GM18499 (cell line): Measurements from ENCODE around the gene THYN1.
A peak's percentile ranks its signal among the peaks of the same experiment; 100 is the strongest.

ENCODE experiments used
- ATAC-seq: cut with Tn5 transposase; IDR thresholded peaks from one replicate; pipeline ENCODE4 v1.9.1; 2021; ENCODE audit warnings: moderate number of reproducible peaks; ENCODE audit not compliant: insufficient read depth, unreplicated experiment

THYN1 gene

DNA sequence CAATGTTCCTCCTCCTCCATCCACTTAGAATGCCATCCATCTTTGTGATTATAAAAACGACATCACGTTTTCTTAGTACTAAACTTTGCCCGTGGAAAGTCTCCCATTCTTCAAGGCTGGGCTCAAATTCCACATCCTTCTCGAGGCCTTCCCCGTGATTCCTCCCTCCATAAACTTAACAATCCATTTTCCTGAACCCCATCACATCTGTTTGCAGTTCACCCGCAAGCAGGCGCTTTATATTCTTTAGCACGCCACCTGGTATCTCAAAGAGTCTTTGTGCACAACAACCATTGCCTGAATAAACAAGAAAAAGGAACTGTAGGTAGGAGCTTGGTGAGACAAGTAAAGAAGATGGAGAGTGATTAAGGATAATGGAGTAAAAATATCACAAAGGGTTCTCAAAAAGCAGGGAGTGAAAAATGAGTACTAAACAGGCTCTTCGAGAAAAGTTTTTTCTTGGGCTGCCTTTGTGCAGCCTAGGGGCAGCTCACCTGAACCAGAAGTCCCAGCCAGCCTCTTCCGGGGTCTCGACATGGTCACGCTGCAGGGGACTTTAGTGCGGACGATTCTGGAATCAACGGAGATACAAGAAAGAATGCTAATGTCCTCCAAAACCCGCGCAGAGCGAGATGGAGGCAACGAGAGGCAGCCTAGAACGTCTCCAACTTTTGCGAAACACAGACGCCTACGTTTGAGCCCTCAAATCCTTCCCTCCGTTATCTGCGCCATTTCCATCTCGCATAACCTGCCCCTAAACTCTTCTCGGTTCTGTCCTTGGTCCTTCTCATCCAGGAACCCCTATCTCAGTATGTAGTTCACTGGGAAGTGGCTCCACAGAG lies 585 bp downstream of the THYN1 start:
- ATAC-seq = peak; percentile 26

DNA sequence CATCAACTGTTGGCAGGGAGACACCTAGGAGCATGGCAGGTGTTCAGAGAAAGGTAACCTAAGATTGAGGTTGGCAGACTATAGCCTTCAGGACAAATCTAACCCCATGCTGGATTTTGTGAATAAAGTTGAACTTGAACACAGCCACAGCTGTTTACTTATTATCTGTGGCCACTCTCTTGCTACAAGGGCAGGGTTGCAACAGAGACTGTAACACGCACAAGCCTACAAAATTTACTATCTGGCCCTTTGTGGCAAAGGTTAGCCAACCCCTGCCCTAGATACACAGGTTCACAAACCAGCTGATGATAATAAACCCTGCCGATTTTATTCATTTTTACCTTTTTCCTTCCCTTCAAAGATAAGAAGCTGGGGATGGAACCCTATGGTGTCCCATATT lies 2.5 kb downstream of the THYN1 start:
- ATAC-seq = no peak

DNA sequence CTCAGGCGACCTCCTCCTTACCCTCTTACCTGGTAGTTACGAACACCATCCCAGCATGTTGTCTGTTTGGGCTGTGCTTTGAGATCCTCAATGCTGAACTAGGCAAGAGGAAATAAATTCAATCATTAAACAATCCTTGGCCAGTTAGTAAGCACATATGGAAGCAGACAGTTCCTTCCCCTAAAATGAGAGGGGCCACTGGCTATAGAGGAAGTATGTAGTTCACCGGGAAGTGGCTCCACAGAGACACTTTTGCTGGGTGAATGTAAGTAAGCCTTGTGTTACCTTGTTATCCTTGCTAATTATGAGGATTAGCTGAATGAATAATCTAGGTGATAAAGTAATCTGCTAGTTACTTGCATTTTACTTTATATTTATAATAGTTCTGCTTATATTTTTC lies 2.9 kb downstream of the THYN1 start:
- no peak for ATAC-seq

DNA sequence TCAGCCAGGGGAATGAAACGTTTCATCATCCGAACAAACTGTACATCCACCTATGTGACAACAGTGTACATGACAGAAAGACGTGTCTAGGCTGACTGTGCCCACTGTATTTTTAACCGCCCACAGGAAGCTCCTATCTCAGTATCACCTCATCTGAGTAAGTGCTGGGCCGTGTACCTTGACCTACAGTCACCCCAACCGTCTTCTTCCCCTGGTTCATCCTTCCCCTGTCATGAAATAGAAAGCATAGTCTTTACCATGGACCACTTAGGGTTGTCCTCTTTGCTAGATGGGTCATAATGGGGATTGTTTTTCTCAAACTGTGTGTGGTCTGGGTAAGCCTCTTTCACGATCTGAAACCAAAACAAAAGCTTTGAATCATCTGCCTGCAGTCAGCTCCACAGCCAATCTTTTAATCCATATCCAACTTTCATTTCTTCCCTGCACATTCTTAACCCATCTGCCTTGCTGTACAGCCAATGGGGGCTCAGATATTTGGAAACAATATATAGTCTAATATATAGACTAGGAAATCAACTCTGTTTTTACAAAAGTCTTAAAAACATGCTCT lies 4.2 kb downstream of the THYN1 start:
- no peak for ATAC-seq

DNA sequence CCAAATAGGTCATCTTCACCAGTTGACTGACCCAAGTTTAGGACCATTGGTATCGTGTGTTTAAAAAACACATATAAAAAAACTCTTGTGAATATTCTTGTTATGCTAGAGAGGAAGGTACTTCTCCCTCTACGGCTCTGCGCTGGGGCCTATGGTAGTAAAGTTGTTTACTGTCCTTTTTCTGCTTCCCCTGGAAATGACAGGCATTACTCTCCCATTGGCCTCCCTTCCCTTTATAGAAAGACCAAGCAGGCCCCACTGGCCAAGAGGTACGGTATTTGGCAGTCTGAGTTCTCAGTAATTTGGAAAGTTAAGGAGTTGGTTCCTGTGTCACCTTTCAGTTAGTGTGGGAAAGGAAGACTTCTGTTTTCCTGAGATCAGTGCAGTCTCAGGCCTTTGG lies 6.5 kb downstream of the THYN1 start:
- ATAC-seq = no peak

DNA sequence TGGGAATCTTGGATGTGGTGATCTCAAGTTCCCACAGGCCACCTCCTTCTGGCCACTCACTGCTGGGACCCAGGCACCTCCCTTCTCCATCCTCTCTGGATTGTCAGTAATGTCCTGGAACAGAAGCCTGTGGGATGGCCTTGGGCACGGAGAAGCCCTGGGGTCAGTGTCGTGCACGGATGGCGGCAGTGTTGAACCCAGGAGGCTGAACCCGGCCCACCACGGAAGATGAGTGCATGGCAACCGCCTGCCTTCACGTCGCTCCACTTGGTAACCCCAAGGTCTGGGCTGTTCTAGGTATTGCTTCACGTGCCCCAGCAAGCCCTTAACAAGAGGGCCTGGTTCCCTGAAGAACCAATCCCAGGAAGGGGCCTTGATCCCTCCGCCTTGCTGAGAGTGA lies 7.1 kb downstream of the THYN1 start:
- no peak for ATAC-seq

DNA sequence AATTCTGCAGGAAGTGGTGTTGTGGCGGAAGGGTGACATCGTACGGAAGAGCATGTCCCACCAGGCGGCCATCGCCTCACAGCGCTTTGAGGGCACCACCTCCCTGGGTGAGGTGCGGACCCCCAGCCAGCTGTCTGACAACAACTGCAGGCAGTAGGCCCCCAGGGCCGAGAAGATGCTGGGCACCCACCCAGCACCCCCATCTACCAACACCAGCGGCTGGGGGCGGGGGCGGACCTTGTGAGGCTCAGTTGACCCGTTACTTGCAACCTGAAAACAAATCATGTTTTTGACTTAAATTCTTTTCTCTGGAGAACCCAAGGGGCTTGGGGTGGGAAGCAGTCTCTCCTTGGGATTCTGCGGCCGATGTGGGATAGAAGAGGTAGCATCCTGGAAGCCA lies 7.7 kb downstream of the THYN1 start:
- no peak for ATAC-seq

DNA sequence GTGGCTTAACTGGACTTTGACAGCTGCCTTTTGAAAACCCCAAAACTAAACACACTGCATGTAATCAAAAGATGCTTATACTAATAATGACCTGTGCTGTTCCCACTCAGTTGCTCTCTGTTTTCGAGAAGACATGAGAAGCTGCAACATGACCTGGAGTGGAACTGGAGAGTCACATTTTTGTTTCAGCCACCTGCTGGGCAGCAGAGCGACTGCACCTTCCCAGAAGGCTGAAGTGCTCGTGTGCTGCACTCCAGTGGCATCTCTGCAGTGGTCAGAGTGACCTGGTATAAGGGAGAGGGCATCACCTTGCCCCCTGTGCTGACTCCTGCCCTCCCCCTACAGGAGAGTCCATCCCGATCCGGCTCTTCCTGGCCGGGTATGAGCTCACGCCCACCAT lies 8.6 kb downstream of the THYN1 start:
- peak; percentile 61 for ATAC-seq

DNA sequence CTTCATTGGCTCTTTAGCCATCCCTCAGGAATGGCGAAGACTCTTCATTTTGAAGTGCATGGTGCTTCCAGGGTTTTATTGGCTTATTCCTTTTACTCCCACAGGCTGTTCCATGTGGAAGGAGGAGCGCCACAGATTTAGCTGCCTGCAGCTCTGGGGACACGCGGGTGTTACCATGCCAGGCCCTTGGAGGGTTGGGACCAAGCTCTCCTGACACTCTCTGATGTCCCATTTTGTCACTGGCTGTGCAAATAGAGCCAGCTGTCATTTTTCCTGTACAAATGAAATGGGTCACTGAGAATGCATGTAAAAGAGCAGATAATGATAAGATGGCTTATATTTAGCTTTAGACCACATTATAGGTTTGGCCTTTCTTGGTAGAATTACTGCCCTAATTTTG lies 9.2 kb downstream of the THYN1 start:
- ATAC-seq = no peak

DNA sequence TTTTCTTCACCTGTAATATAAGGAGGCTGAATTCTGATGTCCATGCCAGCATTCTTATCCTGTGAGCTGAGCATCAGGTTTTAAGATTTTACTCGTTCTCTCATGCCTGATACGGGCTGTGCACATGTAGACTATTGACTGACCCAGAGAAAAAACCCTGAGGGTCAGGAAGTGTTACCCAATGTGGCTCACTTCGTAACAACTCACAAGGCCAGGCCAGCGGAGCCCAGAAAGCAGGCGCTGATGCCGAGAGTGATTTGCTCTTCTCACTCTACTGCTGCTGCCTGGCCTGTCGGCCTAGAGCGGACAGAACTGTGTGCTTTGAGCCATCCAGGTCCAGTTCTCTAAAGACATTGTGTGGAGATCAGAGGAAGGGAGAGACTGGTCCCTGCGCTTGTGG lies 10.8 kb downstream of the THYN1 start:
- no peak for ATAC-seq

DNA sequence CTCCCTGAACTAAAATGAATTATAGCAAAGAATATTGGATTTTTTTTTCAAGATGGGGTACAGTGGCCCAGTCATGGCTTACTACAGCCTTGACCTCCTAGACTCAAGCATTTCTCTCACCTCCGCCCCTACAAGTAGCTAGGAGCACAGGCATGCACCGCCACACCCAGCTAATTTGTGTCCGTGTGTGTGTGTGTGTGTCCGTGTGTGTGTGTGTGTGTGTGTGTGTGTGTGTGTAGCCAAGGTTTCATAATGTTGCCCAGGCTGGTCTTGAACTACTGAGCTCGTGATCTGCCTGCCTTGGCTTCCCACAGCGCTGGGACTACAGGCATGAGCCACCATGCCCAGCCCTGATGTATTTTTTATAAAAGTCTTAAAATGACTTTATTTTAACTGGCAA lies 12.6 kb downstream of the THYN1 start:
- no peak for ATAC-seq

DNA sequence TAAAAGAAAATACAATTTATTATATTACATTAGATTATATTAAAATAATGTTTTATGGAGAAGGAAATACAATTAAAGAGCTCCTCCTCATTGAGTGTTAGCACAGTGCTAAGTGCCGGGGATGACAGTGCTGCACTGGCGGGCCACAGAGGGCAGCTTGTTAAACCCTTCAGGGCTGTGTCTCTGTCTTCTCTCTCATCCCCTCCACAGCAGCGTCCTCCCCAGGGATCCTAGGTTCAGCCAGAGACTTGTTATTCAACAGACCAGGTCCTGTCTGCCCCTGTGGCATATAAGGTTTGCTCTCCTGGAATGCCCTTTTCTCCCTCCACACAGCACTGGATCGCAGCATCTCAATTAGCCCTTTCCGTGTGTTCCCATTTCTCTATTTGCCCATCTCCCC lies 14.2 kb downstream of the THYN1 start:
- no peak for ATAC-seq

DNA sequence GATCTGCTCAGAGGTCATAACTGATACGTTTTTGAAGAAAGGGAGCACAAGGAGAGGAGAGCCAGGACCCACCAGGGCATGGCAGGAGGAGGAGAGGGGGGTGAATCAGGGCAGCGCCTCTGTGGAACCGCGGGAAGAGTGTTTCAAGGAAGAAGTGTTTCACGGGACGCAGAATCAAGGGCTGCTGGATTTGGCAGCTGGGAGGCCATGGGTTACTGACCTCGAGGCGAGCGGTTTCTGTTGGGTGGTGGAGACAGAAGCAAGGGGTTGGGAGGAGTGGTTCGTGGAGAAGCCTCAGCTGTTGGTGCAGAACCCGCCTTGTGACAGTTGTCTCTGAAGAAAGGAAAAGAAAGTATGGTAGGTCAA lies 15.6 kb downstream of the THYN1 start:
- ATAC-seq = no peak

DNA sequence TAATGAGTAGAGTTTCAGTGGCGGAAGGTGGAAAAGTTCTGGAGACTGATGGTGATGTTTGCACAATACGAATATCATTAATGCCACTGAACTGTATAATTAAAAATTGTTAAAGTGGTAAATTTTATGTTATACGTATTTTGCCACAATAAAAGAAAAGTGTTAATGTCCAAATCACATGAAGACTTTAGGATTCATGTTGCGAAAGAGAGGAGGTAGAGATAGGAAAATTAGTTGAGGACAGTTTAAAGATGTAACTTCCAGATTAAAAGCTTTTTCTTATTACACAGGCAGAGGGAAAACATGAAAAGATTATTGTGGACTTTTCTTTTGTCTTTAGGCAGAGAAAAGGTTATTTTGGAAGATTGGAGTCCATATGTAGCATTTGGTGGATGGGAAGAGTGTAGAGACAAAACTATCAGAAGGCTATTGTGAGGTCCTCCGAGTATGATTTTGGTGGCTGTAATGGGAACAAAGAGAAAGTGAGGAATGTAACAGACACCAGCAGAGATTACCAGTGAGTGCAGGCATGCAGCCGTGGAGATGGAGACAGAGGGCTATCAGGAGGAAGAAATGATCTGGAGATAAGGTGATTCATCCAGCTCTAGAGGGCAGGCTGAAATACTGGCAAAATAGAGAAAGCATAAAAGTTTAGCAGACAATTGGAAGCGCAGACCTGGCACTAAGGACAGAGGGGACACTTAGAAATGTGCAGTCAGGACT lies 16.2 kb downstream of the THYN1 start:
- ATAC-seq = no peak

DNA sequence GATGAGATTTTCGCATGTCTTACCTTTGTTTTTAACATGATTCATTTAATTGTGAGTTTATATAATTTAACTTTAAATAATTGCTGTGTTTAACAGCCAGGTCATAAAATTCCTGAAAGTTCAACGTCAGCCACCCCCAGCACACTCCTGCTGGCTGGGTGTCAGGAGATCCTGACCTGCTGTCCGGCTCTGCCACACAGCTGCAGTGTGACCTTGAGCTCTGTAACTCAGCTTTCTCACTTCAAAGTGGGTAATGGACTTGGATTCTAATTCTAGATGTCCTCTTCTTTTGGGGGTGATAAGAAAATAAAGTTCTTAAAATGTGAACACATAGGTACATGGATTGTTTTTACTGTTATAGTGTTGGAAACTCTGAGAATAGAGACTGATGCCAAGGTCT lies 17.8 kb downstream of the THYN1 start:
- ATAC-seq = no peak

DNA sequence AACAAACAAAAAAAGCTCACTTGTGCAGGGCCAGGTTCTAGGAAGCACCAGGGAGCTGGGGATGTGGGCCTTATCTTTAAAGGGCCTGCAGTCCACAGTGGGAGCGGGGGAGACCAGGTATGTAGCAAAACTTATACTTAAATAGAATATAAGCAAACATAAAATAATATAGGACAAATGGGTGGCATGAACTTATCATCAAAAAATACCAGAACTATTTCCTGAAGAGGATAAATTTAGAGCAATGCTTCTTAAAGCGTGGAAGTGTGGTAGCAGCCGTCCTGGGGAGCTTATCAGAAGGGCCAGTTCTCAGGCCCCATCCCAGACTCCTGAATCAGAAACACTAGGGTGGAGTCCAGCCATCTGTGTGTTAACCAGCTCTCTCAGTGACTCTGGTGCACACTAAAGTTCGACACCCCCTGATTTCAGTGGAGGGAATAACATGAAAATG lies 19.4 kb downstream of the THYN1 start:
- no peak for ATAC-seq

DNA sequence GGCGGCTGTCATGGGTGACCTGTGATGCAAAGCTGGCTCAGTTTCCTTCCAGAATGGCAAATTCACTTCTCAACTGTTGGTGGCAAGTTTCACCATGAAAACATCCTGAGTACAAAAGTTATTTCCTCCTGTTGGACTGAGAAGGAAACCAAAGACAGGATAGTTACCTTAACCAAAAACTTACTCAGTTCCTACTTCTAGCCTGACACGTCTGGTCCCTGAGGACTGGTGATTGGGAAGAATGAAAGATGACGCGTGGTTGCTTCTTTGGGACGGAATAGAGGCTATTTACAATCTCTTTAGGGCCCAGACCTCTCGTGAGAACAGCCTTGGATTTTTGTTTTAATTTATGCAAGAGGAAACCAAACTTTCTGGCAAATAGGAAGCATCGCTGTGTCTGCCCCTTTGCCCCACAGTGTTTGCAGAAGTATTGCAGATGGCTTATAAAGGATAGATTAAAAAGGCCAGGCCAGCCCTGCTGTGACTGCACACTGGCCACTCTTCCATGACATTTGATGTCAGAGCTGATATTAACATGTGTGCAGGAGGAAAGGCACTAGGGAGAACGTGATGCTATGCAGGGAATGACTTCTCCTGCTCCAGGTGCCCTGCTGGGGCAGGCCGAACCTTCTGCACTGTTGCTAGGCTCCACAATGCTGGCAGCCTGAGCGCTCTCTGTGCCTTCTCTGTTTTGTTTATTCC lies 21.0 kb downstream of the THYN1 start:
- ATAC-seq = no peak

DNA sequence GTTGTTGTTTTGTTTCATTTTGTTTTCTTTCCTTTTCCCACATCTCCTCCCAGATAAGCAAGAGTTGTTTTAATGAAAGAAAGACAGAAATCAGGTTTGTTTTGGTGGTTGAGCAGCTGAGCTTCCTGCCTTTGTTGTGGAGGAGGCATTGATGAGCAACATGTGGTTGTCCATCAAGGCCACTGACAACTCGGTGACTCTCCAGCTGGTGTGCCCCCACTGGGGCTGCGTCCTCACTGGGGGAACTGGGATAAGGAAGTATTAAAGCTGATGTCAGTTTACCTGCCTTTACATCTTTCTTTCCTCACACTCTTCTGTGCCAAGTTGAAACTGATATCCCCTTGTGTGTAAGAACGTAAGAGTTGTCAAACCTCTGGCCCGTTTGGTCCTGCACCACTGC lies 22.8 kb downstream of the THYN1 start:
- ATAC-seq = no peak

DNA sequence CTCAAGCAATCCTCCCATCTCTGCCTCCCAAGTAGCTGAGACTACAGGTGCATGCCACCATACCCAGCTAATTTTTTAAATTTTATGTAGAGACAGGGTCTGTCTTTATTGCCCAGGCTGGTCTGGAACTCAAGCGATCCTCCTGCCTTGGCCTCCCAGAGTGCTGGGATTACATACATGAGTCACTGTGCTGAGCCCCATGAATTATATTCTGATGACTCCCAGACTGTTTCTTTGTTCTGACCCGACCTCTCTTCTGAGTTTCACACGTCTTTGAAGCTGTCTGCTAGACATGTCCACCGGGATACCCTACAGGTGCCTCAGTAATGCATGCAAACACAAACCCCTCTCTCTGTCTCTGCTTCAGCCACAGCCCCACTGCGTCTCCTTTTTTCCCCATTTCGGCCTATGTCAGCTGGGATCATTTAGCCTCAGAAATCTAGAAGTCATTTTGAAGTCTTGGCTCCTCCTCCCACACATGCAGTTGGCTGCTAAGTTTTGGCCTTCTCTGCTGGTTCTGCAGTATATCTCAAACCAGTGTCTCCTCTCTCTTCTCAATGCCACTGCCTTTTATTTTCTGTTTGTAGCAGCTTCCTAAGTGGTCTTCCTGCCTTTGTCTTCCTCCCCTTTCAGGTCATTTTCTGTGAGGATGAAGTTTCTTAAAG lies 23.9 kb downstream of the THYN1 start:
- no peak for ATAC-seq

DNA sequence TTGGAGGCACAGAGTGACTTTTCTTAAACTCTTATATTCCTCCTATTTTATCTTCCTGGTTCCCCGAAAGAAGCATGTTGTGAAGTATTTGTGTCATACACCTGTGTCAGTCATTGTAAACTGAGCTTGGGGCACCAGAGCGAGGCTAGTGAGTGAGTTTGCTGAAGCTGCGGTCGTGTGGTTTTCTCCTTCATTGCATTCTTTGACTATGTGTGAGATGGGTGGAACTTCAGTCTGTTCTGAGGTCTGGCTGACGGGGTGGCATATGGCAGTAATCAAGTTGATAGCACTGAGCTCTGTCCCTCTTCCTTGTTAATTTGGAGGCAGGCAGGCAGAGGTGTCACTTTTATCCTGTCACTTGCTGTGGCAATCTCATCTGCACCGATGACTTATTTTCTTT lies 24.5 kb downstream of the THYN1 start:
- ATAC-seq = peak; percentile 46
